ENCODE data around the gene ARHGAP9. TPM values are rescaled to one million over a fixed set of nuclear protein-coding genes. Genes with fewer than 3 reads are reported as not detected.

ARHGAP9 gene
- total and polyA plus RNA-seq, 2 of the 8 experiments (the other 6 are each of a cell fraction or from before 2014, with no cell fraction given): 3.2 to 6.0 TPM

- Histone ChIP-seq H4K5ac (ENCODE audit: insufficient read length, low read depth, low read length) (no peak overlapping the region), H3K4me1 (replicated peaks in 1 of 4; ENCODE audit: control insufficient read depth in 3 of 4, insufficient read depth in 4 of 4, low read length in 3 of 4) (no peaks in the 10 kb centered on the region), H2BK20ac (ENCODE audit: low read length) (no peak overlapping the region), H3K23me2 (ENCODE audit: low read depth, low read length) (no peaks in the 10 kb centered on the region), H4K20me1 (replicated peaks in 1 of 2; ENCODE audit: control insufficient read depth in 1 of 2, insufficient read depth in 2 of 2, low read length in 2 of 2) (peaks cover 2 to 12% of the 10 kb centered on the region in 2 experiments), H2BK12ac (ENCODE audit: low read depth, low read length) (no peak overlapping the region), H4K91ac (replicated peaks; ENCODE audit: insufficient read length, low read length) (no peak overlapping the region), H3K27me3 (replicated peaks in 1 of 4; ENCODE audit: control insufficient read depth in 3 of 4, extremely low read depth in 1 of 4, insufficient read depth in 3 of 4, low read length in 3 of 4) (no peaks in the 10 kb centered on the region), H3K9me3 (ENCODE audit: insufficient read depth in 2 of 2, low read depth in 1 of 2, low read length in 1 of 2) (no peaks in the 10 kb centered on the region; a peak in 1 of 4 replicates), H3K9ac (replicated peaks in 1 of 4; ENCODE audit: extremely low read depth in 1 of 4, low read depth in 3 of 4, low read length in 3 of 4) (no peak overlapping the region), H2BK15ac (ENCODE audit: low read length) (no peak overlapping the region), H3K79me1 (ENCODE audit: low read depth, low read length) (no peaks in the 10 kb centered on the region; the same call in 1 of the 2 replicates), H3K27ac (ENCODE audit: low read depth, low read length) (no peak overlapping the region), H3K14ac (ENCODE audit: insufficient read length) (no peak overlapping the region), H3K4me2 (ENCODE audit: insufficient read depth in 1 of 2, low read depth in 2 of 2, low read length in 2 of 2) (no peak overlapping the region), H3K18ac (ENCODE audit: extremely low read depth, low read length) (no peak overlapping the region), H2BK120ac (replicated peaks; ENCODE audit: low read depth, low read length) (no peak overlapping the region), H2BK5ac (ENCODE audit: low read depth, low read length) (no peak overlapping the region), H3K56ac (replicated peaks; ENCODE audit: insufficient read length, low read depth, low read length) (no peak overlapping the region), H3K36me3 (ENCODE audit: control insufficient read depth in 2 of 4, insufficient read depth in 4 of 4, low read length in 3 of 4) (peaks cover 54 to 91% (median 78%) of the 10 kb centered on the region in 4 experiments), H2AFZ (ENCODE audit: low read length) (no peak overlapping the region), H2AK5ac (ENCODE audit: low read depth, low read length) (no peak overlapping the region), H3K23ac (ENCODE audit: insufficient read length) (no peak overlapping the region), H3K4ac (replicated peaks; ENCODE audit: insufficient read length, low read depth, low read length) (no peak overlapping the region), H3K79me2 (ENCODE audit: control insufficient read depth in 1 of 2, insufficient read depth in 2 of 2, low read length in 2 of 2) (0 out of 4 replicates have a peak, but pooled peaks cover 0 to 2% of the 10 kb centered on the region in 2 experiments), H4K8ac (ENCODE audit: extremely low read depth, insufficient read depth, low read length) (no peak overlapping the region), H3K4me3 (ENCODE audit: extremely low read depth in 1 of 4, insufficient read depth in 2 of 4, low read depth in 3 of 4, low read length in 4 of 4) (no peak overlapping the region)
- FAIRE-seq (no peak), DNase-seq (ENCODE audit: low read depth in 1 of 2, low spot score in 2 of 2) (no peak)
- CTCF ChIA-PET (ENCODE audit: partially characterized antibody): interaction anchor here (1.0 to 1.6 kb wide), 5 partner anchors 22 to 289 kb away, joined by 3 to 4 read pairs (median 3); partner anchors contain the start of gene INHBE
- POLR2A ChIA-PET (ENCODE audit: partially characterized antibody): interaction anchor here (1.1 to 3.9 kb wide), 4 partner anchors 7 to 26 kb away, joined by 4 to 60 read pairs (median 17); partner anchors contain the start of genes DDIT3 and MBD6
- WGBS, 2 experiments (ENCODE audit: extremely low coverage in 1 of 2, insufficient coverage in 1 of 2, insufficient read length in 1 of 2, insufficient replicate concordance in 2 of 2, low coverage in 1 of 2, low lambda C conversion rate in 2 of 2, missing lambda C conversion rate in 1 of 2): 97% methylated on average over 6 of the region's 6 CpGs; no CpG with 5 or more reads in 1 of the 2 experiments
- TF ChIP-seq CHD2 (IDR thresholded peaks at IDR 0.05; ENCODE audit: low read length): no peak
- TF ChIP-seq CREB1 (IDR thresholded peaks at IDR 0.05): no peak
- 0 out of 3 replicates have a peak, but pooled peaks of 1 of the 2 experiments have one; percentile 41 for TF ChIP-seq POLR2A (IDR thresholded peaks at IDR 0.05; ENCODE audit: control extremely low read depth in 1 of 2, low read depth in 2 of 2, low read length in 2 of 2)
- TF ChIP-seq MAX (IDR thresholded peaks at IDR 0.05): no peak
- no peak for TF ChIP-seq TAF1 (IDR thresholded peaks at IDR 0.05; ENCODE audit: low read depth, low read length)
- no peak for TF ChIP-seq ASH2L (IDR thresholded peaks at IDR 0.05; ENCODE audit: low read length)
- TF ChIP-seq POU5F1 (IDR thresholded peaks at IDR 0.05; ENCODE audit: low read depth, low read length): no peak
- no peak for TF ChIP-seq BCL11A (IDR thresholded peaks at IDR 0.05; ENCODE audit: low read depth in 2 of 2, low read length in 2 of 2)
- no peak for TF ChIP-seq TAF7 (optimal IDR thresholded peaks at IDR 0.05; ENCODE audit: borderline replicate concordance, low read depth, low read length)
Measured at GRCh38 chr12:57512665-57513064, 33.0 kb upstream of the ARHGAP9 start.

Measured in H1 (cell line).